PC-3 (cell line): Measurements from ENCODE around the gene ADORA3. TPM values are rescaled to one million over a fixed set of nuclear protein-coding genes. Genes with fewer than 3 reads are reported as not detected.

ENCODE experiments used
- ATAC-seq: fragments of 200-7000 bp; cut with Tn5 transposase; 2 replicates; pipeline ENCODE4 v1.9.1; 2020; ENCODE audit warnings: mild to moderate bottlenecking, moderate library complexity
- BruUV-seq: library from RNA; stranded (reverse); fragments of 400-500 nt; replicated peaks from 2 replicates; lab custom pipeline; 2021; lab: Mats Ljungman, UMichigan
- CTCF ChIA-PET: fragments of 300-600 bp; sonication (Branson Sonifier 250); formaldehyde crosslinking; loops from one replicate; lab custom pipeline; 2022; ENCODE audit warnings: antibody characterized with exemption; lab: Charles Lee
- POLR2A ChIA-PET: fragments of 300-600 bp; sonication (Branson Sonifier 250); formaldehyde crosslinking; loops from one replicate; lab custom pipeline; 2022; ENCODE audit warnings: antibody characterized with exemption; ENCODE audit not compliant: unreplicated experiment; lab: Charles Lee
- DNase-seq: peaks from one replicate; pipeline ENCODE4 v3.0.0-alpha.2; 2015
- H2AFZ ChIP-seq: fragments of 300-600 bp; sonication (generic); 2 replicates; pipeline ENCODE4 v1.6.0; 2016; ENCODE audit warnings: antibody characterized with exemption, low read length
- H3F3A ChIP-seq: fragments of 300-600 bp; sonication (generic); one replicate; pipeline ENCODE4 v1.6.0; 2017; ENCODE audit warnings: antibody characterized with exemption, low read length, control low read depth, mild to moderate bottlenecking; ENCODE audit not compliant: unreplicated experiment
- H3K27ac ChIP-seq: fragments of 300-600 bp; sonication (generic); 2 replicates; pipeline ENCODE4 v1.5.1; 2016; ENCODE audit warnings: mild to moderate bottlenecking, low read length
- H3K27me3 ChIP-seq: fragments of 300-600 bp; sonication (generic); 2 replicates; pipeline ENCODE4 v1.6.1; 2016; ENCODE audit warnings: low read length, mixed read lengths
- H3K36me3 ChIP-seq: fragments of 300-600 bp; sonication (generic); 2 replicates; pipeline ENCODE4 v1.6.1; 2016; ENCODE audit warnings: low read depth, mixed run types, low read length, mixed read lengths
- H3K4me1 ChIP-seq: fragments of 300-600 bp; sonication (generic); 2 replicates; pipeline ENCODE4 v1.5.1; 2016; ENCODE audit warnings: low read length; ENCODE audit not compliant: insufficient read depth
- H3K4me2 ChIP-seq: fragments of 300-600 bp; sonication (generic); 2 replicates; pipeline ENCODE4 v1.6.0; 2016; ENCODE audit warnings: low read length
- H3K4me3 ChIP-seq: fragments of 300-600 bp; sonication (generic); 2 replicates; pipeline ENCODE4 v1.5.1; 2016; ENCODE audit warnings: mild to moderate bottlenecking, low read length, mixed read lengths
- H3K79me2 ChIP-seq: fragments of 300-600 bp; sonication (generic); 2 replicates; pipeline ENCODE4 v1.6.1; 2017; ENCODE audit warnings: low read length, mixed read lengths
- H3K9ac ChIP-seq: fragments of 300-600 bp; sonication (generic); 2 replicates; pipeline ENCODE4 v1.6.0; 2016; ENCODE audit warnings: mild to moderate bottlenecking, low read length
- H3K9me2 ChIP-seq: fragments of 300-600 bp; sonication (generic); replicated peaks from 2 replicates; pipeline ENCODE4 v1.6.1; 2016; ENCODE audit warnings: mixed run types, low read length, mixed read lengths
- H3K9me3 ChIP-seq: fragments of 300-600 bp; sonication (generic); 2 replicates; pipeline ENCODE4 v1.6.1; 2016; ENCODE audit warnings: low read length, mixed read lengths
- H4K20me1 ChIP-seq: fragments of 300-600 bp; sonication (generic); 2 replicates; pipeline ENCODE4 v1.6.1; 2016; ENCODE audit warnings: low read length, mixed read lengths
- CTCF ChIP-seq: fragments of 300-600 bp; sonication (generic); conservative IDR thresholded peaks from 2 replicates; pipeline ENCODE4 v1.5.1; 2017; ENCODE audit warnings: antibody characterized with exemption, low read depth, mild to moderate bottlenecking, low read length
- EZH2 ChIP-seq: fragments of 300-600 bp; sonication (generic); IDR thresholded peaks from one replicate; pipeline ENCODE4 v1.6.1; 2017; ENCODE audit warnings: antibody characterized with exemption, mild to moderate bottlenecking, low read length; ENCODE audit not compliant: unreplicated experiment
- EZH2phosphoT487 ChIP-seq: fragments of 300-600 bp; sonication (generic); IDR thresholded peaks from 2 replicates; pipeline ENCODE4 v1.6.1; 2018; ENCODE audit warnings: mild to moderate bottlenecking, antibody characterized with exemption, low read length, borderline replicate concordance
- intact Hi-C: fragments of 100-400 bp; cut with micrococcal nuclease; formaldehyde crosslinking; loops from 2 replicates; pipeline ENCODE4 v1.9.0; 2023
- total RNA-seq: library from RNA; depleted of rRNA; stranded (reverse); fragments of >200 nt; gene quantifications from 2 replicates; pipeline ENCODE4 v1.2.3, GENCODE V29; 2014

Gene ADORA3
- total RNA-seq, 1 experiment from 2014 or later, result not detected

GRCh38 chr1:111490220-111490619 lies 13.2 kb downstream of the ADORA3 start:
- TF ChIP-seq EZH2phosphoT487 (no peak), CTCF (no peak), EZH2 (no peak)
- no TSS peak for BruUV-seq
- CTCF ChIA-PET, result no interaction called here
- intact Hi-C loops, result no loop called here
- Histone ChIP-seq H2AFZ (no peak overlapping the region), H3K27ac (no peak overlapping the region), H3K4me2 (no peak overlapping the region), H3K9me2 (no peaks in the 10 kb centered on the region), H3K9me3 (no peaks in the 10 kb centered on the region), H3K79me2 (no peaks in the 10 kb centered on the region), H3K4me3 (no peak overlapping the region), H3K9ac (no peak overlapping the region), H4K20me1 (no peaks in the 10 kb centered on the region), H3K27me3 (peaks cover 14% of the 10 kb centered on the region), H3K36me3 (no peaks in the 10 kb centered on the region), H3K4me1 (peaks cover 9% of the 10 kb centered on the region), H3F3A (no peaks in the 10 kb centered on the region)
- POLR2A ChIA-PET, result no interaction called here
- no peak for DNase-seq
- no peak for ATAC-seq

GRCh38 chr1:111489604-111490003 lies 13.8 kb downstream of the ADORA3 start:
- no peaks in the 10 kb centered on the region for H3K79me2 ChIP-seq
- CTCF ChIA-PET, result no interaction called here
- H3K27me3 ChIP-seq, result peaks cover 14% of the 10 kb centered on the region
- ATAC-seq, result no peak
- peaks cover 9% of the 10 kb centered on the region for H3K4me1 ChIP-seq
- no peak for DNase-seq
- H3K9me2 ChIP-seq, result no peaks in the 10 kb centered on the region
- H3K9ac ChIP-seq, result no peak overlapping the region
- no peaks in the 10 kb centered on the region for H4K20me1 ChIP-seq
- H3K27ac ChIP-seq, result no peak overlapping the region
- no peaks in the 10 kb centered on the region for H3K36me3 ChIP-seq
- no peak for TF ChIP-seq CTCF
- TF ChIP-seq EZH2phosphoT487, result no peak
- no peak for TF ChIP-seq EZH2
- no TSS peak for BruUV-seq
- H3K4me3 ChIP-seq, result no peak overlapping the region
- no peaks in the 10 kb centered on the region for H3K9me3 ChIP-seq
- POLR2A ChIA-PET, result no interaction called here
- no peak overlapping the region for H3K4me2 ChIP-seq
- H2AFZ ChIP-seq, result no peak overlapping the region
- intact Hi-C loops, result no loop called here
- no peaks in the 10 kb centered on the region for H3F3A ChIP-seq

- H3K9me3 ChIP-seq, result no peaks in the 10 kb centered on the region
- H3K79me2 ChIP-seq, result no peaks in the 10 kb centered on the region
- TF ChIP-seq EZH2phosphoT487 (no peak), EZH2 (no peak), CTCF (no peak)
- no peaks in the 10 kb centered on the region for H3K36me3 ChIP-seq
- no peaks in the 10 kb centered on the region for H3F3A ChIP-seq
- ATAC-seq, result no peak
- H3K9me2 ChIP-seq, result no peaks in the 10 kb centered on the region
- no peak for DNase-seq
- H3K4me3 ChIP-seq, result no peak overlapping the region
- no peak overlapping the region for H3K4me2 ChIP-seq
- H3K9ac ChIP-seq, result no peak overlapping the region
- no peak overlapping the region for H3K27ac ChIP-seq
- intact Hi-C loops, result no loop called here
- H2AFZ ChIP-seq, result no peak overlapping the region
- no peaks in the 10 kb centered on the region for H4K20me1 ChIP-seq
- POLR2A ChIA-PET, result no interaction called here
- peaks cover 8% of the 10 kb centered on the region for H3K27me3 ChIP-seq
- CTCF ChIA-PET, result no interaction called here
- H3K4me1 ChIP-seq, result peaks cover 9% of the 10 kb centered on the region
- no TSS peak for BruUV-seq
Measured at GRCh38 chr1:111488669-111489068, 14.8 kb downstream of the ADORA3 start.
